Measurements from ENCODE around the gene KMT5B.

The KMT5B gene

DNA sequence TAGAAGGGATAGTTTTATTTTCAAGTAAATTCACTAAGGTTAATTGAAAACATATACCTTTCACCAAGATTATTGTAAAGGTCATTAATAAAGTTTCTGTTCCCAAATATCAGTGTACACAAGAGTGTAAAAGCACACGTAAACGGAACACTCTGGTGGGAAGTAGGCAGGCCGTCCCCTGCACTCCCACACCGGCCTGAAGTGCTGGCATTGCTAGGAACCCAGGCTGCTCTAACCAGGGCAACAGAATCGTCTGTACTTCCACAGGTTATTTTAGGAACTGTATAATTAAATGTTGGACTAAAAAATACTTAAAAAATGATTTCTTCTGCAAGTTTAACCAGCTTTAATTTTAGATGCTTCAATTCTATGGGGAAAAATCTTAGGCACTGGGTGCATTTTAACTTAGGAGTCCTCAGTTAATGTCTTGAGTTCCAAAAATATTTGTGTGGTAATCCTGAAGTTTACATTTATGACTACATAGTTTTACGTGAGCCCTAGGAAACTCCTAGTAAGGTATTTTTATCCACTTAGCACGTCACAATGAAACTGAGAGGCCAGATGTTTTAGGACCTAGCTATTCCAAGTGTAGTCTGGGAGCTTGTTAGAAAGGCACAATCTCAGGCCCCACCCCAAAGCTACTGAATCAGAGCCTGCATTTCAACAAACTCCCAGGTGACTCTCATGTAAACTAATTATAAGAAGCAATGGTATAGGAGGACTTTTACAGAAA lies 31.2 kb downstream of the KMT5B start:
- peaks cover 13 to 24% of the 10 kb centered on the region in 2 donors for H3K36me3 ChIP-seq (ENCODE audit: control insufficient read depth in 2 of 2, insufficient read depth in 2 of 2, low read length in 2 of 2)

DNA sequence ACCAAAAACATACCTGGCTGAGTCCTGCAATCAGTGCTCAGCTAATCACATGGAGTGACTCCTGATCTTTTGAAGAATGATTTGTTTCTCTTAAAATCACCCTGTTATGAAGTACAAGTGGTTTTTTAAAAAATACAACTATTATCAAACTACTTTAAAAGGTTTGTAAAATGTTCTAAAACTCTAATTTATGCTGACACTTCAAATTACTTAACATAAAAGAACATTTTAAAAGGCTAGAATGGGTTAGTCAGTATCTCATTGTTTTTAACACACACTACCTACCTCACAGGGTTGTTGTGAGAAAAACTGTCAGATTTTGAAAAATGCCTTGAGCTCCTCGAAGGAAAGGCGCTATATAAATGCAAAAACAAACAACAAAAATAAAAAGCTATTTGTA lies 33.2 kb downstream of the KMT5B start:
- no peaks in the 10 kb centered on the region for H3K27me3 ChIP-seq (ENCODE audit: control insufficient read depth in 1 of 2, insufficient read depth in 2 of 2, low read length in 2 of 2)
- H3K27ac ChIP-seq (ENCODE audit: low read length): no peak overlapping the region
- H3K9me3 ChIP-seq (ENCODE audit: control insufficient read depth in 2 of 2, low read length in 2 of 2): no peaks in the 10 kb centered on the region
- no peak overlapping the region for H3K4me3 ChIP-seq (ENCODE audit: low read length in 2 of 2)
- H3K9ac ChIP-seq (ENCODE audit: low read length in 2 of 2): no peak overlapping the region
- H3K4me1 ChIP-seq (ENCODE audit: control insufficient read depth, insufficient read depth, low read length): no peaks in the 10 kb centered on the region
- H3K36me3 ChIP-seq (ENCODE audit: control insufficient read depth in 2 of 2, insufficient read depth in 2 of 2, low read length in 2 of 2): peaks cover 11 to 19% of the 10 kb centered on the region in 2 donors

More for the DNA sequence above, 31.2 kb downstream of the KMT5B start:
- Histone ChIP-seq H3K9me3 (ENCODE audit: control insufficient read depth in 2 of 2, low read length in 2 of 2) (no peaks in the 10 kb centered on the region), H3K9ac (ENCODE audit: low read length in 2 of 2) (peak overlapping the region in 1 of 2 donors; percentile 9), H3K4me1 (ENCODE audit: control insufficient read depth, insufficient read depth, low read length) (no peaks in the 10 kb centered on the region), H3K27me3 (ENCODE audit: control insufficient read depth in 1 of 2, insufficient read depth in 2 of 2, low read length in 2 of 2) (no peaks in the 10 kb centered on the region), H3K27ac (ENCODE audit: low read length) (peak overlapping the region; percentile 12), H3K4me3 (ENCODE audit: low read length in 2 of 2) (peak overlapping the region in 1 of 2 donors; percentile 16)

DNA sequence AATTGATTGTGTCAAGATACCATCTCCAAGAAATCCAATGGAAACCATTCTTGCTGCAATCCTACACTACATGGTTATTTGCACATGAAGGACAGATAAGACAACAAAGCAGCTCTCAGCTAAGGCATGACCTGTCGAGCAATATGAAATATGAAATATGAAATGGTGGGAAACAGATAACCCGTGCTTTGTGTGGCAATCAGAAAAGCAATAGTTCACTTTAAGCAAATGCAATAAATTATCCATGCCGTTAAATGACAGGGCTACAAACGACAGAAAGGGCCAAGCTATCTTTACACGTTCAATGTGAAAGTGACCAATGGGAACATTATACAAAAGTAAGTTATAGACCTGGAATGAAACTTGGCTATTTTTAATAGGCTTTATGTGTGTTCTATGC lies 35.2 kb downstream of the KMT5B start:
- H3K27ac ChIP-seq (ENCODE audit: low read length): no peak overlapping the region
- no peaks in the 10 kb centered on the region for H3K4me1 ChIP-seq (ENCODE audit: control insufficient read depth, insufficient read depth, low read length)
- H3K27me3 ChIP-seq (ENCODE audit: control insufficient read depth in 1 of 2, insufficient read depth in 2 of 2, low read length in 2 of 2): no peaks in the 10 kb centered on the region
- peaks cover 21 to 24% of the 10 kb centered on the region in 2 donors for H3K36me3 ChIP-seq (ENCODE audit: control insufficient read depth in 2 of 2, insufficient read depth in 2 of 2, low read length in 2 of 2)
- H3K4me3 ChIP-seq (ENCODE audit: low read length in 2 of 2): no peak overlapping the region
- H3K9me3 ChIP-seq (ENCODE audit: control insufficient read depth in 2 of 2, low read length in 2 of 2): no peaks in the 10 kb centered on the region
- H3K9ac ChIP-seq (ENCODE audit: low read length in 2 of 2): no peak overlapping the region

DNA sequence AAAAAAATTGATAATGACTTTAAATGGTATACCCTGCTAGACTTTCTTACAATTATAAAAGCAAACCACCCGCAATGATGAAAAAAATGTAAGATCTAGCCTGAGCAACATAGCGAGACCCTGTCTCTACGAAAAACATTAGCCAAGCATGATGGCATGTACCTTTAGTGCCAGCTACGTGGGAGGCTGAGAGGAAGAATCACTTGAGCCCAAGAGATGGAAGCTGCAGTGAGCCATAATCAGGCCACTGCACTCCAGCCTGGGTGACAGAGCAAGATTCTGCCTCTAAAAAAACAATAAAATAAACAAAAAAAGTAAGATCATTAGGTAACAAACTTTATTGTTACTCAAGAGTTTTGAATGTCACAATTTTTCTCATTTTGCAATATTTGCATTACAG lies 39.2 kb downstream of the KMT5B start:
- H3K27me3 ChIP-seq (ENCODE audit: control insufficient read depth in 1 of 2, insufficient read depth in 2 of 2, low read length in 2 of 2): no peaks in the 10 kb centered on the region
- no peak overlapping the region for H3K9ac ChIP-seq (ENCODE audit: low read length in 2 of 2)
- H3K9me3 ChIP-seq (ENCODE audit: control insufficient read depth in 2 of 2, low read length in 2 of 2): no peaks in the 10 kb centered on the region
- no peaks in the 10 kb centered on the region for H3K4me1 ChIP-seq (ENCODE audit: control insufficient read depth, insufficient read depth, low read length)
- no peak overlapping the region for H3K27ac ChIP-seq (ENCODE audit: low read length)
- H3K4me3 ChIP-seq (ENCODE audit: low read length in 2 of 2): no peak overlapping the region
- peaks cover 42 to 49% of the 10 kb centered on the region in 2 donors for H3K36me3 ChIP-seq (ENCODE audit: control insufficient read depth in 2 of 2, insufficient read depth in 2 of 2, low read length in 2 of 2)

DNA sequence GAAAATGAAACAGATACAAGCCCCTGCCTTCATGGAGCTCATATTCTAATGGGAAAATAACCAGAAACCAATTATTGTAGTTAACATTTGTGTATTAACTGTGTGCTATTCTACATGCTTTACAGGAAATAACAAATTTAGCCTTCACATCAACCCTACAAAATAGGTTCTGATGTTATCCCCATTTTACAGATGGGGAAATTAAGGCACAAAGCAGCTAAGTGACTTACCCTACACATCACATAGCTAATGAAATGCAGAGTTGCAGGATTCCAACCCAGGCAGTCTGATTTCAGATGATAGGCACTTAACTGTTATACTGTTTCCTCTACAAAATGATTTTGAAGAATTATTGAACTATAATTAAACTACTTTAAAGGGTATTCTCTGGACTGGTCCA lies 43.7 kb downstream of the KMT5B start:
- H3K9me3 ChIP-seq (ENCODE audit: control insufficient read depth in 2 of 2, low read length in 2 of 2): no peaks in the 10 kb centered on the region
- H3K27ac ChIP-seq (ENCODE audit: low read length): no peak overlapping the region
- H3K4me3 ChIP-seq (ENCODE audit: low read length in 2 of 2): no peak overlapping the region
- no peaks in the 10 kb centered on the region for H3K4me1 ChIP-seq (ENCODE audit: control insufficient read depth, insufficient read depth, low read length)
- no peaks in the 10 kb centered on the region for H3K27me3 ChIP-seq (ENCODE audit: control insufficient read depth in 1 of 2, insufficient read depth in 2 of 2, low read length in 2 of 2)
- H3K9ac ChIP-seq (ENCODE audit: low read length in 2 of 2): no peak overlapping the region
- peaks cover 54 to 63% of the 10 kb centered on the region in 2 donors for H3K36me3 ChIP-seq (ENCODE audit: control insufficient read depth in 2 of 2, insufficient read depth in 2 of 2, low read length in 2 of 2)

DNA sequence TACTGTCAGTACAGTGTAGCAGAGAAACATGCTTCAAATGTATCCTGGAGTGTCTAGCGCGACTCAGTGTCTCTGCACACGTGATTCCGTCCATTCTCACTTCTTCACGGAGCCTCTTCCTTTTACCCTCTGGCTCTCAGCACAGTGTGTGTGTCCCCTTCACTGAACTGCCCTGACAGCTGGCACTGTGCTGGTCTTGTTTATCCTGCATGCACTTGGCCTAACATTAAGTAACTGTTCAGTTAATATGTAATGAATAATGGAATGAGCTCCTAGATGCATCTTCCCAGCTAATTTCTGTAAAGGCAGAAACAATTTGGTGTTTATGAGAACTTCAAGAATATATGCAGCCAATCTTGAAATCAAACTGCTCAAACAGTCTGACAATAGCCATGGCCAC lies 44.4 kb downstream of the KMT5B start:
- H3K4me1 ChIP-seq (ENCODE audit: control insufficient read depth, insufficient read depth, low read length): no peaks in the 10 kb centered on the region
- H3K27me3 ChIP-seq (ENCODE audit: control insufficient read depth in 1 of 2, insufficient read depth in 2 of 2, low read length in 2 of 2): no peaks in the 10 kb centered on the region
- H3K4me3 ChIP-seq (ENCODE audit: low read length in 2 of 2): no peak overlapping the region
- H3K9ac ChIP-seq (ENCODE audit: low read length in 2 of 2): no peak overlapping the region
- no peak overlapping the region for H3K27ac ChIP-seq (ENCODE audit: low read length)
- H3K36me3 ChIP-seq (ENCODE audit: control insufficient read depth in 2 of 2, insufficient read depth in 2 of 2, low read length in 2 of 2): peaks cover 51 to 62% of the 10 kb centered on the region in 2 donors
- H3K9me3 ChIP-seq (ENCODE audit: control insufficient read depth in 2 of 2, low read length in 2 of 2): no peaks in the 10 kb centered on the region

DNA sequence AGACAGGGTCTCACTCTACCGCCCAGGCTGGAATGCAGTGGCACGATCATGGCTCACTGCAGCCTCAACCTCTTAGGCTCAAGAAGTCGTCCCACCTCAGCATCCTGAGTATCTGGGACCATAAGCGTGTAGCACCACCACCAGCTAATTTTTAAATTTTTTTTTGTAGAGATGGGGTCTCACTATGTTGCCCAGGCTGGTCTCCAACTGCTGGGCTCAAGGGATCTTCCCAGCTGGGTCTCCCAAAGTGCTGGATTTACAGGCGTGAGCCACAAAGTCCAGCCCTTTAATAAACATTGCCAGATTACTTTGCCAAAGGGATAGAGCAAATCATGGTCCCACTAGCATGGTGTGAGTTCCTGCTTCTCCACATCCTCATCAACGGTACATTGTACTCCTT lies 45.6 kb downstream of the KMT5B start:
- no peak overlapping the region for H3K9ac ChIP-seq (ENCODE audit: low read length in 2 of 2)
- no peaks in the 10 kb centered on the region for H3K4me1 ChIP-seq (ENCODE audit: control insufficient read depth, insufficient read depth, low read length)
- no peak overlapping the region for H3K27ac ChIP-seq (ENCODE audit: low read length)
- H3K9me3 ChIP-seq (ENCODE audit: control insufficient read depth in 2 of 2, low read length in 2 of 2): no peaks in the 10 kb centered on the region
- peaks cover 52 to 65% of the 10 kb centered on the region in 2 donors for H3K36me3 ChIP-seq (ENCODE audit: control insufficient read depth in 2 of 2, insufficient read depth in 2 of 2, low read length in 2 of 2)
- no peaks in the 10 kb centered on the region for H3K27me3 ChIP-seq (ENCODE audit: control insufficient read depth in 1 of 2, insufficient read depth in 2 of 2, low read length in 2 of 2)
- H3K4me3 ChIP-seq (ENCODE audit: low read length in 2 of 2): no peak overlapping the region

DNA sequence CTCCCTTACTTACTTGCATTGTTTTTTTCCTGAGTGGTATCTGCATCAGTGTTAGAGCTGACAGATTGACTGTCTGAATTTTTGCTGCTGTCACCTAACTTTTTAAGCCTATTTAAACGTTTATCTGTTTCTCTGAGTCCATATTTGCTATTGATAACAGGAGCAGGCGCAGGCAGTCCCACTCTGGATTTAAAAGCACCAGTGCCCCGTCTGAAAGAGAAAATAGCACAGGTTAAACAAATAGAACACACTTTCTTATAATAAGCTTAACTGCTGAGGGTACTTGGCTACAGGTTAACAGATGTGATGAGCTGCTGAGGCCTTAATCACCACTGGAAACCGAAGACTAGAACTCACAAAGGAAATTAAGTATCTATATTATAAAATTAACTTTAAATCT lies 46.1 kb downstream of the KMT5B start:
- H3K9ac ChIP-seq (ENCODE audit: low read length in 2 of 2): no peak overlapping the region
- peaks cover 50 to 63% of the 10 kb centered on the region in 2 donors for H3K36me3 ChIP-seq (ENCODE audit: control insufficient read depth in 2 of 2, insufficient read depth in 2 of 2, low read length in 2 of 2)
- no peaks in the 10 kb centered on the region for H3K4me1 ChIP-seq (ENCODE audit: control insufficient read depth, insufficient read depth, low read length)
- no peak overlapping the region for H3K27ac ChIP-seq (ENCODE audit: low read length)
- H3K27me3 ChIP-seq (ENCODE audit: control insufficient read depth in 1 of 2, insufficient read depth in 2 of 2, low read length in 2 of 2): no peaks in the 10 kb centered on the region
- H3K9me3 ChIP-seq (ENCODE audit: control insufficient read depth in 2 of 2, low read length in 2 of 2): no peaks in the 10 kb centered on the region
- H3K4me3 ChIP-seq (ENCODE audit: low read length in 2 of 2): no peak overlapping the region

DNA sequence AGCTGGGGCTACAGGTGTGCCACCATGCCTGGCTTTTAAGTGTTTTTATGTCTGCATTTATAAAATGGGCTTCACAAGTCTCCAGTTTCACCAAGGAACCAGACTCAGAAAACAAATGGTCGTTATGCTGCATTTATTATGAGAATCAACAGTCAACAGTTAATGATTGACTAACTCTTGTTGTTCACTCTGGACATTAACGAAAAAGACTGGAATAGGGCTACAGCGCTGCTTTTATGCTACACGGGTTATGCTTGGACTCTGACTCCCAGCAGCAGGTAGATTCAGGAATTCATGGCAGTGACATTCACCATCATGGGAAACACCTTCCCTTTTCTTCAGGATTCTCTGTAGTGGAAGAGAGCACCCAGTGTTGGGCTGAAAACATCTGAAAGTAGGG lies 47.5 kb downstream of the KMT5B start:
- no peak overlapping the region for H3K4me3 ChIP-seq (ENCODE audit: low read length in 2 of 2)
- H3K4me1 ChIP-seq (ENCODE audit: control insufficient read depth, insufficient read depth, low read length): no peaks in the 10 kb centered on the region
- H3K9ac ChIP-seq (ENCODE audit: low read length in 2 of 2): no peak overlapping the region
- H3K36me3 ChIP-seq (ENCODE audit: control insufficient read depth in 2 of 2, insufficient read depth in 2 of 2, low read length in 2 of 2): peaks cover 41 to 58% of the 10 kb centered on the region in 2 donors
- no peak overlapping the region for H3K27ac ChIP-seq (ENCODE audit: low read length)
- H3K27me3 ChIP-seq (ENCODE audit: control insufficient read depth in 1 of 2, insufficient read depth in 2 of 2, low read length in 2 of 2): no peaks in the 10 kb centered on the region
- no peaks in the 10 kb centered on the region for H3K9me3 ChIP-seq (ENCODE audit: control insufficient read depth in 2 of 2, low read length in 2 of 2)

DNA sequence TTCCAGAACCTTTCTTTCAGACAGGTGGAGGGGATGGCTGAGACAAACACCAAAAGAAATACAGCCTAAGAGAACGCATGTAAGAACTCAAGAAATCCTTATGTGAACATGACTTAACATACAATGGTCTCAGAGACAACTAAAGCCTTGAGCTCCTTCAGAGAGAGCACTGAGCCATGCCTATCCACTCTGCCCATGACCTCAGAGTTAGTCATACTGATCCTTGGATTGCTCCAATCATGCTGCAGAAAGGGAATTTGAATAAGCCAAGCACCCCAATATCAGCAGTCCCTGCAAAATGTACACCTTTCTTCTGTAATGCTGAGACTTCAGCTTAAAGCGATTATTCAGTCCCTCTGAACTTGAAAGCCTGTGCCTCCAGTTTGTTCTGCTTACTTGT lies 48.7 kb downstream of the KMT5B start:
- H3K9me3 ChIP-seq (ENCODE audit: control insufficient read depth in 2 of 2, low read length in 2 of 2): no peaks in the 10 kb centered on the region
- no peak overlapping the region for H3K9ac ChIP-seq (ENCODE audit: low read length in 2 of 2)
- H3K4me3 ChIP-seq (ENCODE audit: low read length in 2 of 2): no peak overlapping the region
- no peak overlapping the region for H3K27ac ChIP-seq (ENCODE audit: low read length)
- peaks cover 30 to 52% of the 10 kb centered on the region in 2 donors for H3K36me3 ChIP-seq (ENCODE audit: control insufficient read depth in 2 of 2, insufficient read depth in 2 of 2, low read length in 2 of 2)
- H3K27me3 ChIP-seq (ENCODE audit: control insufficient read depth in 1 of 2, insufficient read depth in 2 of 2, low read length in 2 of 2): no peaks in the 10 kb centered on the region
- no peaks in the 10 kb centered on the region for H3K4me1 ChIP-seq (ENCODE audit: control insufficient read depth, insufficient read depth, low read length)

DNA sequence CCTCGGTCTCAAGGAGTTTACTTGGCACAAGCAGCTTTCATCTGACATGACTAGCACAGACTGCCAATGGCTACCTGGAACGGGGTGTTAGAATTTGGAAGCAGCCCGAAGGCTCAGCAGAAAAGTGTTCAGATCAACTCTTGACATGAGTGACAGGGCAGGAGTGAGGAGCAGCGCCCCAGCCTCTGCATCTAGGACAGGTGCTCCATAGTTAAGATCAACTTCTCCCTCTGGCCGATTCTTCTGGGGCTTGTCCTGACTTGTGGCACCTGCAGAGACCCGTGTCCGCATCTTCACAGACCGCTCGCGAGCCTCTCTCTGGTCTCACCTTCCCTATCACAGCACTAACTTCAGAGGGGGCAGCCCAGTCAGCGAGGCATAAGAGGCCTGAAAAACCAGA lies 49.4 kb downstream of the KMT5B start:
- Histone ChIP-seq H3K4me3 (ENCODE audit: low read length in 2 of 2) (no peak overlapping the region), H3K27me3 (ENCODE audit: control insufficient read depth in 1 of 2, insufficient read depth in 2 of 2, low read length in 2 of 2) (no peaks in the 10 kb centered on the region), H3K36me3 (ENCODE audit: control insufficient read depth in 2 of 2, insufficient read depth in 2 of 2, low read length in 2 of 2) (peaks cover 23 to 47% of the 10 kb centered on the region in 2 donors), H3K9ac (ENCODE audit: low read length in 2 of 2) (no peak overlapping the region), H3K4me1 (ENCODE audit: control insufficient read depth, insufficient read depth, low read length) (no peaks in the 10 kb centered on the region), H3K27ac (ENCODE audit: low read length) (no peak overlapping the region), H3K9me3 (ENCODE audit: control insufficient read depth in 2 of 2, low read length in 2 of 2) (no peaks in the 10 kb centered on the region)
